Neuronal stem cell (in vitro differentiated cells): ENCODE measurements around the gene PTGES.
A peak's percentile ranks its signal among the peaks of the same experiment; 100 is the strongest.

Experiments
- DNase-seq: peaks from one replicate; pipeline ENCODE4 v3.0.0-alpha.2; 2013; ENCODE audit warnings: low spot score
- H2AFZ ChIP-seq: one replicate; pipeline ENCODE4 v1.6.1; 2013; ENCODE audit warnings: mild to moderate bottlenecking, low read length, inconsistent platforms
- H2AK5ac ChIP-seq: 2 replicates; pipeline ENCODE4 v1.6.1; 2013; ENCODE audit warnings: low read depth, mild to moderate bottlenecking, inconsistent platforms, low read length, moderate library complexity, mixed read lengths
- H2BK120ac ChIP-seq: 2 replicates; pipeline ENCODE4 v1.6.1; 2013; ENCODE audit warnings: low read depth, mild to moderate bottlenecking, inconsistent platforms, low read length, moderate library complexity, mixed read lengths
- H2BK12ac ChIP-seq: one replicate; pipeline ENCODE4 v1.6.1; 2013; ENCODE audit warnings: low read length, inconsistent platforms
- H2BK15ac ChIP-seq: 2 replicates; pipeline ENCODE4 v1.6.1; 2013; ENCODE audit warnings: mild to moderate bottlenecking, low read length, inconsistent platforms, mixed read lengths
- H2BK5ac ChIP-seq: one replicate; pipeline ENCODE4 v1.6.1; 2013; ENCODE audit warnings: inconsistent platforms, mild to moderate bottlenecking, low read length, moderate library complexity
- H3K14ac ChIP-seq: one replicate; pipeline ENCODE4 v1.6.1; 2013; ENCODE audit warnings: low read length, inconsistent platforms
- H3K18ac ChIP-seq: 2 replicates; pipeline ENCODE4 v1.6.1; 2013; ENCODE audit warnings: low read length, inconsistent platforms
- H3K23ac ChIP-seq: 2 replicates; pipeline ENCODE4 v1.6.1; 2013; ENCODE audit warnings: low read depth, mild to moderate bottlenecking, mixed read lengths, low read length, inconsistent platforms; ENCODE audit not compliant: poor library complexity
- H3K27ac ChIP-seq: replicated peaks from 3 replicates; pipeline ENCODE4 v1.5.1; 2013; ENCODE audit warnings: low read length, inconsistent platforms
- H3K27me3 ChIP-seq, 3 experiments: 2 replicates each; pipeline ENCODE4 v1.6.1; 2013; ENCODE audit warnings: low read length in 3 of 3, mild to moderate bottlenecking in 2 of 3, inconsistent platforms in 1 of 3, low read depth in 1 of 3, mixed read lengths in 1 of 3, moderate library complexity in 1 of 3; ENCODE audit not compliant: control insufficient read depth in 3 of 3, insufficient read depth in 3 of 3
- H3K36me3 ChIP-seq, 2 donors: replicated peaks in 1 of 2; 2 replicates each; pipeline ENCODE4 v1.6.1; 2013; ENCODE audit warnings: low read length in 2 of 2; ENCODE audit not compliant: control insufficient read depth in 2 of 2, insufficient read depth in 2 of 2
- H3K4ac ChIP-seq: 2 replicates; pipeline ENCODE4 v1.6.1; 2013; ENCODE audit warnings: inconsistent platforms, mild to moderate bottlenecking, low read length, moderate library complexity
- H3K4me1 ChIP-seq, 2 donors: 1 replicate in 1 of 2; 2 replicates in 1 of 2; pipeline ENCODE4 v1.6.1; 2013; ENCODE audit warnings: low read length in 2 of 2, low read depth in 1 of 2; ENCODE audit not compliant: control insufficient read depth in 2 of 2, insufficient read depth in 1 of 2
- H3K4me2 ChIP-seq: one replicate; pipeline ENCODE4 v1.6.1; 2013; ENCODE audit warnings: mild to moderate bottlenecking, low read length, inconsistent platforms; ENCODE audit not compliant: insufficient read depth, poor library complexity, severe bottlenecking
- H3K4me3 ChIP-seq, 2 donors: 2 replicates each; pipeline ENCODE4 v1.5.1; 2013; ENCODE audit warnings: low read length in 2 of 2, mild to moderate bottlenecking in 2 of 2, inconsistent platforms in 1 of 2, moderate library complexity in 1 of 2
- H3K79me1 ChIP-seq: one replicate; pipeline ENCODE4 v1.6.1; 2013; ENCODE audit warnings: low read depth, mild to moderate bottlenecking, inconsistent platforms, low read length, moderate library complexity
- H3K9ac ChIP-seq: one replicate; pipeline ENCODE4 v1.6.1; 2013; ENCODE audit warnings: mild to moderate bottlenecking, low read depth, low read length, inconsistent platforms; ENCODE audit not compliant: poor library complexity
- H3K9me3 ChIP-seq, 2 donors: replicated peaks in 1 of 2; 2 replicates each; pipeline versions ENCODE3 to v1.6.1; 2013; ENCODE audit warnings: low read length in 2 of 2, mild to moderate bottlenecking in 2 of 2, inconsistent platforms in 1 of 2, low read depth in 1 of 2, mixed read lengths in 1 of 2, moderate library complexity in 1 of 2; ENCODE audit not compliant: control insufficient read depth in 2 of 2, insufficient read depth in 1 of 2
- H4K8ac ChIP-seq: one replicate; pipeline ENCODE4 v1.6.1; 2013; ENCODE audit warnings: low read depth, mild to moderate bottlenecking, inconsistent platforms, low read length, moderate library complexity
- H4K91ac ChIP-seq: one replicate; pipeline ENCODE4 v1.6.1; 2013; ENCODE audit warnings: low read length, low read depth, mild to moderate bottlenecking, inconsistent platforms; ENCODE audit not compliant: poor library complexity
- WGBS, 2 donors: extraction: QIAGEN DNeasy Blood & Tissue Kit; methylation state at CpG; one replicate each; pipeline ENCODE4 v1.1.7; 2013; ENCODE audit warnings: missing lambda C conversion rate in 2 of 2, mixed read lengths in 1 of 2; ENCODE audit not compliant: insufficient read length in 2 of 2, insufficient replicate concordance in 1 of 2; ENCODE audit errors: extremely low coverage in 2 of 2; 5-methylcytosine and 5-hydroxymethylcytosine counted together

Gene PTGES

GRCh38 chr9:129756191-129756590 is 3.3 kb upstream of the PTGES start:
- Histone ChIP-seq H3K23ac (no peak overlapping the region), H3K27ac (no peak overlapping the region), H3K9ac (no peak overlapping the region), H3K4me2 (no peak overlapping the region), H3K4ac (no peak overlapping the region), H3K4me1 (peaks cover 10 to 14% of the 10 kb centered on the region in 2 donors), H3K36me3 (no peaks in the 10 kb centered on the region), H4K91ac (no peak overlapping the region), H3K18ac (no peak overlapping the region), H2BK120ac (no peak overlapping the region), H2BK12ac (no peak overlapping the region), H4K8ac (no peak overlapping the region), H3K9me3 (no peaks in the 10 kb centered on the region), H2AK5ac (no peak overlapping the region), H2AFZ (no peak overlapping the region), H3K14ac (no peak overlapping the region), H3K4me3 (no peak overlapping the region), H3K27me3 (peaks cover 0 to 42% (median 0%) of the 10 kb centered on the region in 3 experiments), H2BK5ac (no peak overlapping the region), H3K79me1 (no peaks in the 10 kb centered on the region), H2BK15ac (no peak overlapping the region)
- WGBS, 2 donors = no CpG with 5 or more reads among the region's 6 CpGs
- no peak for DNase-seq

- Histone ChIP-seq H2BK12ac (no peak overlapping the region), H3K9ac (no peak overlapping the region), H4K8ac (no peak overlapping the region), H3K27me3 (peaks cover 0 to 48% (median 0%) of the 10 kb centered on the region in 3 experiments), H3K27ac (no peak overlapping the region), H2BK120ac (no peak overlapping the region), H3K14ac (no peak overlapping the region), H3K18ac (no peak overlapping the region), H2BK15ac (no peak overlapping the region), H3K4me3 (no peak overlapping the region), H2AFZ (no peak overlapping the region), H3K4me1 (peaks cover 10 to 14% of the 10 kb centered on the region in 2 donors), H3K36me3 (no peaks in the 10 kb centered on the region), H2AK5ac (no peak overlapping the region), H4K91ac (no peak overlapping the region), H3K4ac (no peak overlapping the region), H3K4me2 (no peak overlapping the region), H2BK5ac (no peak overlapping the region), H3K79me1 (no peaks in the 10 kb centered on the region), H3K23ac (peak overlapping the region; percentile 18), H3K9me3 (no peaks in the 10 kb centered on the region)
- DNase-seq = no peak
- WGBS, 2 donors = no CpG with 5 or more reads among the region's 5 CpGs
These were observed 2.3 kb upstream of the PTGES start for GRCh38 chr9:129755151-129755550.

GRCh38 chr9:129751841-129752801 is 721 bp downstream of the PTGES start:
- Histone ChIP-seq H3K9me3 (no peaks in the 10 kb centered on the region), H3K27ac (no peak overlapping the region), H2AK5ac (peak overlapping the region; percentile 1), H3K79me1 (no peaks in the 10 kb centered on the region), H2BK120ac (no peak overlapping the region), H3K9ac (no peak overlapping the region), H4K8ac (no peak overlapping the region), H2BK15ac (peak overlapping the region; percentile 17), H3K27me3 (peaks cover 0 to 62% (median 0%) of the 10 kb centered on the region in 3 experiments), H3K23ac (peak overlapping the region; percentile 87), H3K4me1 (peaks cover 10 to 14% of the 10 kb centered on the region in 2 donors), H3K4me2 (peak overlapping the region; percentile 62), H4K91ac (no peak overlapping the region), H2BK5ac (peak overlapping the region; percentile 17), H3K36me3 (no peaks in the 10 kb centered on the region), H3K4me3 (peak overlapping the region in 1 of 2 donors; percentile 8), H3K18ac (peak overlapping the region; percentile 91), H3K14ac (no peak overlapping the region), H3K4ac (no peak overlapping the region), H2AFZ (peak overlapping the region; percentile 88), H2BK12ac (peak overlapping the region; percentile 1)
- DNase-seq = no peak
- WGBS, 2 donors = no CpG with 5 or more reads among the region's 31 CpGs

GRCh38 chr9:129750013-129750638 is 2.7 kb downstream of the PTGES start:
- Histone ChIP-seq H3K27ac (no peak overlapping the region), H2BK15ac (peak overlapping the region; percentile 21), H2BK12ac (no peak overlapping the region), H2BK5ac (no peak overlapping the region), H4K8ac (no peak overlapping the region), H3K36me3 (no peaks in the 10 kb centered on the region), H3K18ac (peak overlapping the region; percentile 6), H3K4me1 (peaks cover 10 to 14% of the 10 kb centered on the region in 2 donors), H4K91ac (no peak overlapping the region), H3K27me3 (peaks cover 0 to 55% (median 0%) of the 10 kb centered on the region in 3 experiments), H3K4me3 (no peak overlapping the region), H2BK120ac (peak overlapping the region; percentile 24), H2AFZ (no peak overlapping the region), H3K79me1 (no peaks in the 10 kb centered on the region), H3K4me2 (no peak overlapping the region), H2AK5ac (peak overlapping the region; percentile 11), H3K9me3 (no peaks in the 10 kb centered on the region), H3K23ac (peak overlapping the region; percentile 3), H3K9ac (no peak overlapping the region), H3K4ac (no peak overlapping the region), H3K14ac (no peak overlapping the region)
- DNase-seq = no peak
- no CpG with 5 or more reads among the region's 9 CpGs for WGBS, 2 donors
